SK-N-SH (cell line): ENCODE measurements around the gene MSI1. TPM values are rescaled to one million over a fixed set of nuclear protein-coding genes. Genes with fewer than 3 reads are reported as not detected.

Experiments used
- CTCF ChIA-PET: fragments of 300-600, 350-600 bp; formaldehyde crosslinking; extraction: SDS; loops from one replicate; lab custom pipeline; 2021; lab: Yijun Ruan, JAX
- POLR2A ChIA-PET: fragments of 350-600 bp; sonication (Branson Sonifier 250); formaldehyde crosslinking; extraction: SDS; loops from one replicate; lab custom pipeline; 2020; ENCODE audit warnings: antibody characterized with exemption, inconsistent platforms; lab: Yijun Ruan, JAX
- DNase-seq: peaks from one replicate; pipeline ENCODE4 v3.0.0; 2012
- H2AFZ ChIP-seq: fragments of 200-600 bp; sonication (generic); 2 replicates; pipeline ENCODE4 v1.8.1; 2016; ENCODE audit warnings: antibody characterized with exemption, mild to moderate bottlenecking, low read depth
- H3F3A ChIP-seq: fragments of 200-600 bp; sonication (generic); replicated peaks from 2 replicates; pipeline ENCODE3; 2016; ENCODE audit warnings: antibody characterized with exemption, mild to moderate bottlenecking; ENCODE audit not compliant: insufficient read depth
- H3K27ac ChIP-seq, 2 experiments: fragments of 200-500 bp in 1 of 2; fragments of 200-600 bp in 1 of 2; sonication (Bioruptor generic) in 1 of 2; sonication (generic), shearing (Covaris generic) in 1 of 2; 2 replicates each; pipeline versions ENCODE4 v1.5.1 to v1.6.1; 2014 to 2016; ENCODE audit warnings: low read depth in 2 of 2, inconsistent platforms in 1 of 2, low read length in 1 of 2, mild to moderate bottlenecking in 1 of 2, mixed read lengths in 1 of 2
- H3K27me3 ChIP-seq: fragments of 200-600 bp; sonication (generic), shearing (Covaris generic); 2 replicates; pipeline ENCODE4 v1.6.1; 2016; ENCODE audit warnings: mixed run types; ENCODE audit not compliant: insufficient read depth
- H3K36me3 ChIP-seq, 2 experiments: fragments of 200-500 bp in 1 of 2; fragments of 200-600 bp in 1 of 2; sonication (Bioruptor generic) in 1 of 2; sonication (generic) in 1 of 2; replicated peaks in 1 of 2; 2 replicates each; pipeline versions ENCODE3 to v1.5.1; 2014 to 2016; ENCODE audit warnings: low read length in 1 of 2, mild to moderate bottlenecking in 1 of 2; ENCODE audit not compliant: insufficient read depth in 2 of 2, control insufficient read depth in 1 of 2
- H3K4me1 ChIP-seq, 2 experiments: fragments of 200-500 bp in 1 of 2; fragments of 200-600 bp in 1 of 2; sonication (Bioruptor generic) in 1 of 2; sonication (generic), shearing (Covaris generic) in 1 of 2; 2 replicates each; pipeline versions ENCODE4 v1.5.1 to v1.6.1; 2014 to 2016; ENCODE audit warnings: low read depth in 1 of 2, low read length in 1 of 2, mixed run types in 1 of 2; ENCODE audit not compliant: insufficient read depth in 2 of 2, control insufficient read depth in 1 of 2
- H3K4me2 ChIP-seq: fragments of 200-600 bp; sonication (generic), shearing (Covaris generic); 2 replicates; pipeline ENCODE4 v1.6.1; 2017; ENCODE audit warnings: mixed run types
- H3K4me3 ChIP-seq, 2 experiments: fragments of 200-500 bp in 1 of 2; fragments of 200-600 bp in 1 of 2; sonication (Bioruptor generic) in 1 of 2; sonication (generic), shearing (Covaris generic) in 1 of 2; 2 replicates each; pipeline versions ENCODE4 v1.5.1 to v1.8.1; 2014 to 2016; ENCODE audit warnings: low read depth in 2 of 2, inconsistent platforms in 1 of 2, low read length in 1 of 2, mild to moderate bottlenecking in 1 of 2, mixed read lengths in 1 of 2, moderate library complexity in 1 of 2
- H3K79me2 ChIP-seq: fragments of 200-600 bp; sonication (generic); 2 replicates; pipeline ENCODE4 v1.8.1; 2017; ENCODE audit warnings: mild to moderate bottlenecking; ENCODE audit not compliant: insufficient read depth
- H3K9ac ChIP-seq: fragments of 200-600 bp; sonication (generic); 2 replicates; pipeline ENCODE4 v1.6.1; 2017; ENCODE audit warnings: mixed run types
- H3K9me2 ChIP-seq: fragments of 200-600 bp; sonication (generic); 2 replicates; pipeline ENCODE4 v1.6.1; 2017; ENCODE audit warnings: mixed run types
- H3K9me3 ChIP-seq: fragments of 200-600 bp; sonication (generic); 2 replicates; pipeline ENCODE4 v1.6.1; 2017; ENCODE audit warnings: mixed run types, mild to moderate bottlenecking, moderate library complexity
- H4K20me1 ChIP-seq: fragments of 200-600 bp; sonication (generic); 2 replicates; pipeline ENCODE4 v1.6.1; 2017; ENCODE audit warnings: mild to moderate bottlenecking, mixed run types; ENCODE audit not compliant: insufficient read depth
- ELF1 ChIP-seq: IDR thresholded peaks from 2 replicates; pipeline ENCODE4 v1.4.0; 2012
- EZH2phosphoT487 ChIP-seq: fragments of 200-600 bp; sonication (generic); IDR thresholded peaks from 2 replicates; pipeline ENCODE4 v1.6.1; 2017; ENCODE audit warnings: low read depth, mixed run types, mild to moderate bottlenecking, antibody characterized with exemption, moderate library complexity, borderline replicate concordance
- FOSL2 ChIP-seq: IDR thresholded peaks from 2 replicates; pipeline ENCODE4 v1.4.0; 2012; ENCODE audit warnings: low read depth, mild to moderate bottlenecking, moderate library complexity, borderline replicate concordance
- FOXJ3 ChIP-seq: sonication (generic); formaldehyde crosslinking; IDR thresholded peaks from 2 replicates; pipeline ENCODE4 v1.5.1; 2020; ENCODE audit warnings: mild to moderate bottlenecking, missing genetic modification reagents
- GABPA ChIP-seq: IDR thresholded peaks from 2 replicates; pipeline ENCODE4 v1.4.0; 2012; ENCODE audit warnings: low read depth, mild to moderate bottlenecking
- GATA2 ChIP-seq: sonication (generic); formaldehyde crosslinking; IDR thresholded peaks from 2 replicates; pipeline ENCODE4 v1.5.0; 2020; ENCODE audit warnings: mild to moderate bottlenecking, missing genetic modification reagents
- JUND ChIP-seq: IDR thresholded peaks from 2 replicates; pipeline ENCODE4 v1.4.0; 2012
- MEF2A ChIP-seq: IDR thresholded peaks from 2 replicates; pipeline ENCODE4 v1.4.0; 2012; ENCODE audit warnings: low read depth, borderline replicate concordance
- MXI1 ChIP-seq: IDR thresholded peaks from 2 replicates; pipeline ENCODE4 v1.6.1; 2012; ENCODE audit warnings: mild to moderate bottlenecking, low read depth, low read length, improper control_type of control experiment
- NFIC ChIP-seq: IDR thresholded peaks from 2 replicates; pipeline ENCODE4 v1.4.0; 2012; ENCODE audit warnings: borderline replicate concordance
- NRF1 ChIP-seq: IDR thresholded peaks from 2 replicates; pipeline ENCODE4 v1.6.1; 2012; ENCODE audit warnings: low read depth, mild to moderate bottlenecking, low read length
- POLR2AphosphoS5 ChIP-seq: IDR thresholded peaks from 2 replicates; pipeline ENCODE4 v1.6.1; 2012; ENCODE audit warnings: low read depth, low read length
- RAD21 ChIP-seq: IDR thresholded peaks from 2 replicates; pipeline ENCODE4 v1.6.1; 2012; ENCODE audit warnings: mild to moderate bottlenecking, low read length
- RFX5 ChIP-seq: IDR thresholded peaks from 2 replicates; pipeline ENCODE4 v1.6.1; 2012; ENCODE audit warnings: mild to moderate bottlenecking, improper control_type of control experiment, low read length
- TAF1 ChIP-seq: IDR thresholded peaks from 2 replicates; pipeline ENCODE4 v1.6.1; 2012; ENCODE audit warnings: low read depth, mild to moderate bottlenecking, low read length, moderate library complexity, borderline replicate concordance
- TEAD4 ChIP-seq: IDR thresholded peaks from 2 replicates; pipeline ENCODE4 v1.4.0; 2012; ENCODE audit warnings: mild to moderate bottlenecking, borderline replicate concordance; ENCODE audit not compliant: insufficient read depth
- YY1 ChIP-seq: IDR thresholded peaks from 2 replicates; pipeline ENCODE4 v1.4.0; 2012; ENCODE audit warnings: low read depth, mild to moderate bottlenecking
- WGBS: methylation state at CpG from one replicate; pipeline ENCODE4 v1.1.6; 2017; ENCODE audit warnings: low lambda C conversion rate; 5-methylcytosine and 5-hydroxymethylcytosine counted together
- polyA plus RNA-seq, 3 experiments: library from polyadenylated mRNA; depleted of rRNA; stranded (reverse); fragments of >200 nt; gene quantifications; 2 replicates each; pipeline ENCODE4 v1.2.3, GENCODE V29; 2012
- TF ChIP-seq, protein P1 (sequence below): IDR thresholded peaks from 2 replicates; pipeline ENCODE4 v1.4.0; 2012; ENCODE audit warnings: low read depth, borderline replicate concordance
- TF ChIP-seq, protein P2 (sequence below): IDR thresholded peaks from 2 replicates; pipeline ENCODE4 v1.6.1; 2012; ENCODE audit warnings: mild to moderate bottlenecking, low read depth, low read length, moderate library complexity
- TF ChIP-seq, protein P3 (sequence below): IDR thresholded peaks from 2 replicates; pipeline ENCODE4 v1.4.0; 2012; ENCODE audit warnings: low read depth
- TF ChIP-seq, protein P4 (sequence below): IDR thresholded peaks from 2 replicates; pipeline ENCODE4 v1.4.0; 2012; ENCODE audit warnings: low read depth, borderline replicate concordance
- TF ChIP-seq, protein P5 (sequence below): IDR thresholded peaks from 2 replicates; pipeline ENCODE4; 2012
- TF ChIP-seq, protein P6 (sequence below): fragments of 200-600 bp; sonication (generic); IDR thresholded peaks from 2 replicates; pipeline ENCODE4 v1.6.1; 2017; ENCODE audit warnings: antibody characterized with exemption, mild to moderate bottlenecking, moderate library complexity

The MSI1 gene
- polyA plus RNA-seq, 1 of the 3 experiments (the other 2 are of a cell fraction): 1.7 TPM

DNA sequence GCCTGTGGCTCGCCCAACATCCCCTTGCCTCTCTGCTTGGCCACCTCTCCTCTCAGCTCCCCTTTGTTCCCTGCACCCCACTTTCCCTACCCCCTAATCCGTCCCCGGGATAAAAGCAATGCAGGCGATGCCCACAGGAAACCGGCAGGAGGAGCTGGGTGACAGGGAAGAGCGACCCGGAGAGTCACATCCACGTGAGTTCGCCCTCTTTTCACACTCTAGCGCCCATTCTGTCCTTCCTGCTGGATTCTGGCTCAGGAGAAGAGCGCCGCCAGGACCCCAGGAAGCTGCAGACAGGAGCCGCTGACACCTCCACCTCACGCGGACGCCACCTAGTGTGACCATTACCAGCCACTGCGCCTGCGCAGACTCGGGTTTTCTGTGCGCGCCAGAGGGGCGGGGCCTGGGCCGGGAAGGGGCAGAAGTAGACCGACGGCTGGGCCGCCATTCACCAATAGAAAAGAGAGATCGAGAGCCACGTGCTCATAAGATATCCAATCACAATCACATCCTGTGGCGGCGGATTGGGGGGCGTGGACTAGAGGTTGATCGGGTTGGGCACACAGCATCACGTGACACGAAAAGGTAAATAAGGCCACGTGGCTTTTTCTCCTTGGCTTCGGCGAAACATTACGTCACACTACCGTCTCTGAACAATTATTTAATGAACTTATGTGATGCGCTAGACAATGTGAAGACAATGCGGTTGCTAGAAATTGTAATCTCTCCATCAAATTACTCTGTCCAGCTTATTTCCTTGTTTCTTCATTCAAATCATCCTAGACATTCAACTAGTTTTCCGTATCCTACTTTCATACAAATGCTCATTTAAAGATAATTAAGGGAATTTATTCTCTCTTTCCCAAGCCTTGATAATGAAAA lies 51.5 kb downstream of the MSI1 start:
- POLR2A ChIA-PET: interaction anchor here (0.7 to 1.8 kb wide), 4 partner anchors 15 to 116 kb away, joined by 3 to 18 read pairs (median 7); partner anchors contain the start of genes RNU4-2, RPLP0 and SIRT4
- Histone ChIP-seq H3K9me3 (no peaks in the 10 kb centered on the region), H3K4me1 (peaks cover 4 to 5% of the 10 kb centered on the region in 2 experiments; a peak in 2 of 4 replicates), H3K9ac (peak overlapping the region; percentile 63; the same call in 1 of the 2 replicates), H3F3A (peaks cover 6% of the 10 kb centered on the region), H3K79me2 (no peaks in the 10 kb centered on the region), H2AFZ (peak overlapping the region; percentile 80), H3K36me3 (no peaks in the 10 kb centered on the region), H3K27me3 (no peaks in the 10 kb centered on the region), H3K9me2 (no peaks in the 10 kb centered on the region), H3K27ac (peak overlapping the region; percentile 40 to 72; a peak in 3 of 4 replicates), H3K4me2 (peak overlapping the region; percentile 91), H3K4me3 (peak overlapping the region; percentile 57 to 86), H4K20me1 (no peaks in the 10 kb centered on the region)
- 4% methylated on average over 35 of the region's 42 CpGs for WGBS
- CTCF ChIA-PET: interaction anchor here (0.5 to 5.2 kb wide), 9 partner anchors 9 to 215 kb away, joined by 3 to 57 read pairs (median 5); partner anchors contain the start of gene SIRT4
- peak; percentile 96 for DNase-seq
- TF ChIP-seq MEF2A (no peak), MXI1 (peak; percentile 94), FOSL2 (no peak), POLR2AphosphoS5 (peak; percentile 46; the same call in 1 of the 2 replicates), NRF1 (peak; percentile 84), TAF1 (peak; percentile 84), ELF1 (peak; percentile 27; the same call in 1 of the 2 replicates), YY1 (no peak), GATA2 (CRISPR knock-in tag) (no peak), GABPA (peak; percentile 34), FOXJ3 (CRISPR knock-in tag) (no peak), JUND (no peak), RAD21 (peak; percentile 31; the same call in 1 of the 2 replicates), TEAD4 (no peak), EZH2phosphoT487 (no peak), RFX5 (no peak), NFIC (no peak)
- TF ChIP-seq, protein P1, sequence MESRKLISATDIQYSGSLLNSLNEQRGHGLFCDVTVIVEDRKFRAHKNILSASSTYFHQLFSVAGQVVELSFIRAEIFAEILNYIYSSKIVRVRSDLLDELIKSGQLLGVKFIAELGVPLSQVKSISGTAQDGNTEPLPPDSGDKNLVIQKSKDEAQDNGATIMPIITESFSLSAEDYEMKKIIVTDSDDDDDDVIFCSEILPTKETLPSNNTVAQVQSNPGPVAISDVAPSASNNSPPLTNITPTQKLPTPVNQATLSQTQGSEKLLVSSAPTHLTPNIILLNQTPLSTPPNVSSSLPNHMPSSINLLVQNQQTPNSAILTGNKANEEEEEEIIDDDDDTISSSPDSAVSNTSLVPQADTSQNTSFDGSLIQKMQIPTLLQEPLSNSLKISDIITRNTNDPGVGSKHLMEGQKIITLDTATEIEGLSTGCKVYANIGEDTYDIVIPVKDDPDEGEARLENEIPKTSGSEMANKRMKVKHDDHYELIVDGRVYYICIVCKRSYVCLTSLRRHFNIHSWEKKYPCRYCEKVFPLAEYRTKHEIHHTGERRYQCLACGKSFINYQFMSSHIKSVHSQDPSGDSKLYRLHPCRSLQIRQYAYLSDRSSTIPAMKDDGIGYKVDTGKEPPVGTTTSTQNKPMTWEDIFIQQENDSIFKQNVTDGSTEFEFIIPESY: no peak
- TF ChIP-seq, protein P2, sequence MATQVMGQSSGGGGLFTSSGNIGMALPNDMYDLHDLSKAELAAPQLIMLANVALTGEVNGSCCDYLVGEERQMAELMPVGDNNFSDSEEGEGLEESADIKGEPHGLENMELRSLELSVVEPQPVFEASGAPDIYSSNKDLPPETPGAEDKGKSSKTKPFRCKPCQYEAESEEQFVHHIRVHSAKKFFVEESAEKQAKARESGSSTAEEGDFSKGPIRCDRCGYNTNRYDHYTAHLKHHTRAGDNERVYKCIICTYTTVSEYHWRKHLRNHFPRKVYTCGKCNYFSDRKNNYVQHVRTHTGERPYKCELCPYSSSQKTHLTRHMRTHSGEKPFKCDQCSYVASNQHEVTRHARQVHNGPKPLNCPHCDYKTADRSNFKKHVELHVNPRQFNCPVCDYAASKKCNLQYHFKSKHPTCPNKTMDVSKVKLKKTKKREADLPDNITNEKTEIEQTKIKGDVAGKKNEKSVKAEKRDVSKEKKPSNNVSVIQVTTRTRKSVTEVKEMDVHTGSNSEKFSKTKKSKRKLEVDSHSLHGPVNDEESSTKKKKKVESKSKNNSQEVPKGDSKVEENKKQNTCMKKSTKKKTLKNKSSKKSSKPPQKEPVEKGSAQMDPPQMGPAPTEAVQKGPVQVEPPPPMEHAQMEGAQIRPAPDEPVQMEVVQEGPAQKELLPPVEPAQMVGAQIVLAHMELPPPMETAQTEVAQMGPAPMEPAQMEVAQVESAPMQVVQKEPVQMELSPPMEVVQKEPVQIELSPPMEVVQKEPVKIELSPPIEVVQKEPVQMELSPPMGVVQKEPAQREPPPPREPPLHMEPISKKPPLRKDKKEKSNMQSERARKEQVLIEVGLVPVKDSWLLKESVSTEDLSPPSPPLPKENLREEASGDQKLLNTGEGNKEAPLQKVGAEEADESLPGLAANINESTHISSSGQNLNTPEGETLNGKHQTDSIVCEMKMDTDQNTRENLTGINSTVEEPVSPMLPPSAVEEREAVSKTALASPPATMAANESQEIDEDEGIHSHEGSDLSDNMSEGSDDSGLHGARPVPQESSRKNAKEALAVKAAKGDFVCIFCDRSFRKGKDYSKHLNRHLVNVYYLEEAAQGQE: no peak
- TF ChIP-seq, protein P3, sequence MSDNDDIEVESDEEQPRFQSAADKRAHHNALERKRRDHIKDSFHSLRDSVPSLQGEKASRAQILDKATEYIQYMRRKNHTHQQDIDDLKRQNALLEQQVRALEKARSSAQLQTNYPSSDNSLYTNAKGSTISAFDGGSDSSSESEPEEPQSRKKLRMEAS: peak; percentile 100
- TF ChIP-seq, protein P4, sequence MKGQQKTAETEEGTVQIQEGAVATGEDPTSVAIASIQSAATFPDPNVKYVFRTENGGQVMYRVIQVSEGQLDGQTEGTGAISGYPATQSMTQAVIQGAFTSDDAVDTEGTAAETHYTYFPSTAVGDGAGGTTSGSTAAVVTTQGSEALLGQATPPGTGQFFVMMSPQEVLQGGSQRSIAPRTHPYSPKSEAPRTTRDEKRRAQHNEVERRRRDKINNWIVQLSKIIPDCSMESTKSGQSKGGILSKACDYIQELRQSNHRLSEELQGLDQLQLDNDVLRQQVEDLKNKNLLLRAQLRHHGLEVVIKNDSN: peak; percentile 98
- TF ChIP-seq, protein P5, sequence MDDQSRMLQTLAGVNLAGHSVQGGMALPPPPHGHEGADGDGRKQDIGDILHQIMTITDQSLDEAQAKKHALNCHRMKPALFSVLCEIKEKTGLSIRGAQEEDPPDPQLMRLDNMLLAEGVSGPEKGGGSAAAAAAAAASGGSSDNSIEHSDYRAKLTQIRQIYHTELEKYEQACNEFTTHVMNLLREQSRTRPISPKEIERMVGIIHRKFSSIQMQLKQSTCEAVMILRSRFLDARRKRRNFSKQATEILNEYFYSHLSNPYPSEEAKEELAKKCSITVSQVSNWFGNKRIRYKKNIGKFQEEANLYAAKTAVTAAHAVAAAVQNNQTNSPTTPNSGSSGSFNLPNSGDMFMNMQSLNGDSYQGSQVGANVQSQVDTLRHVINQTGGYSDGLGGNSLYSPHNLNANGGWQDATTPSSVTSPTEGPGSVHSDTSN: no peak
- TF ChIP-seq, protein P6, sequence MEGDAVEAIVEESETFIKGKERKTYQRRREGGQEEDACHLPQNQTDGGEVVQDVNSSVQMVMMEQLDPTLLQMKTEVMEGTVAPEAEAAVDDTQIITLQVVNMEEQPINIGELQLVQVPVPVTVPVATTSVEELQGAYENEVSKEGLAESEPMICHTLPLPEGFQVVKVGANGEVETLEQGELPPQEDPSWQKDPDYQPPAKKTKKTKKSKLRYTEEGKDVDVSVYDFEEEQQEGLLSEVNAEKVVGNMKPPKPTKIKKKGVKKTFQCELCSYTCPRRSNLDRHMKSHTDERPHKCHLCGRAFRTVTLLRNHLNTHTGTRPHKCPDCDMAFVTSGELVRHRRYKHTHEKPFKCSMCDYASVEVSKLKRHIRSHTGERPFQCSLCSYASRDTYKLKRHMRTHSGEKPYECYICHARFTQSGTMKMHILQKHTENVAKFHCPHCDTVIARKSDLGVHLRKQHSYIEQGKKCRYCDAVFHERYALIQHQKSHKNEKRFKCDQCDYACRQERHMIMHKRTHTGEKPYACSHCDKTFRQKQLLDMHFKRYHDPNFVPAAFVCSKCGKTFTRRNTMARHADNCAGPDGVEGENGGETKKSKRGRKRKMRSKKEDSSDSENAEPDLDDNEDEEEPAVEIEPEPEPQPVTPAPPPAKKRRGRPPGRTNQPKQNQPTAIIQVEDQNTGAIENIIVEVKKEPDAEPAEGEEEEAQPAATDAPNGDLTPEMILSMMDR: peak; percentile 69
